BLaER1 treated with 17β-estradiol and CSF1 and Interleukin-3, amounts not matched to agents 10 nM and 100 nM (cell line): Measurements from ENCODE around the gene TMEM109.

ENCODE experiments used
- H3K27ac ChIP-seq, 11 experiments: shearing (Covaris generic); formaldehyde crosslinking; 2 replicates each; pipeline ENCODE4 v1.8.1; 2022
- H3K27me3 ChIP-seq, 11 experiments: shearing (Covaris generic); formaldehyde crosslinking; 2 replicates each; pipeline ENCODE4 v1.8.1; 2022
- H3K36me3 ChIP-seq, 11 experiments: shearing (Covaris generic); formaldehyde crosslinking; 2 replicates each; pipeline ENCODE4 v1.8.1; 2022
- H3K4me1 ChIP-seq, 10 experiments: shearing (Covaris generic); formaldehyde crosslinking; 2 replicates each; pipeline ENCODE4 v1.8.1; 2022
- H3K4me2 ChIP-seq, 11 experiments: shearing (Covaris generic); formaldehyde crosslinking; 2 replicates each; pipeline ENCODE4 v1.8.1; 2022
- H3K4me3 ChIP-seq, 10 experiments: shearing (Covaris generic); formaldehyde crosslinking; 2 replicates each; pipeline ENCODE4 v1.8.1; 2022
- H3K9ac ChIP-seq, 11 experiments: shearing (Covaris generic); formaldehyde crosslinking; 2 replicates each; pipeline ENCODE4 v1.8.1; 2022
- H3K9me3 ChIP-seq, 11 experiments: shearing (Covaris generic); formaldehyde crosslinking; replicated peaks in 1 of 11; 2 replicates each; pipeline ENCODE4 v1.8.1; 2022
- H4K20me1 ChIP-seq, 11 experiments: shearing (Covaris generic); formaldehyde crosslinking; 2 replicates each; pipeline ENCODE4 v1.8.1; 2022
- Cebpa-rat ChIP-seq, 11 experiments: shearing (Covaris generic); IDR thresholded peaks; 2 replicates each; pipeline ENCODE4 v1.8.1; 2022

TMEM109 gene

DNA sequence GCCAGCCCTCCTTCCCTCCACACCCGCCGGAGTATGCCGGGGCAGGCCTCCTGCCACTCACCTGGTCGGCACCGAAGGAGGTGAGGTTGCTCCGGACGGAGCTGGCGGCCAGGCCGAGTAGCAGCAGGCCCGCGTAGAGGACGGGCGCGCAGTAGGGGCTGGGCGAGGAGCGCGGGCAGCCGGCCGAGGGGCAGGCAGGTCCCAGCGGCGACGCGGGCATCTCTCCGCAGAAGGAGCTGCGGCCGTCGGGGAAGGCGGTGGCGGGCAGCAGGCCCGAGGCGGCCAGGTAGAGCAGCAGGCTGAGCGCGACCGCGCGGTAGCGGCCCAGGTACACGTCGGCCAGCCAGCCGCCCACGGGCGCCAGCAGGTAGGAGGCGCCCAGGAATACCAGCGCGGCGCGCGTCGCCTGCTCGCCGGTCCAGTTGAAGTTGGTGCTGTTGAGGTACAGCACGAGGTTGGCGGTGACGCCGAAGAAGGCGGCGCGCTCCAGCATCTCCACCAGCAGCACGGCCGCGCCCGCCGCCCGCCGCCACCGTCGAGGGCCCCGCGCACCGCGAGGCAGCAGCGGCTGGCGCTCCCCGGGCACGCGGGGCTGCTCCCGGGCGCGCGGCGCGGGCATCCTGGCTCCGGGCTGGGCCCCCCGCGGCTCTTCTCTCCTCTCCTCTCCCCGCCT is 37.1 kb downstream of the TMEM109 start:
- H3K27ac ChIP-seq = peak overlapping the region; percentile 78 to 96 (median 90)
- H3K36me3 ChIP-seq = peaks cover 0 to 35% (median 7%) of the 10 kb centered on the region in 11 experiments; a peak in 11 of 22 replicates
- peak overlapping the region; percentile 85 to 100 (median 94) for H3K4me2 ChIP-seq
- peak overlapping the region; percentile 66 to 97 (median 83) for H3K9ac ChIP-seq
- H3K27me3 ChIP-seq = no peaks in the 10 kb centered on the region
- no peak for TF ChIP-seq Cebpa-rat (IDR thresholded peaks at IDR 0.05)
- peak overlapping the region; percentile 35 to 99 (median 58); a peak in 19 of 20 replicates for H3K4me3 ChIP-seq
- peaks cover 0 to 51% (median 0%) of the 10 kb centered on the region in 11 experiments; a peak in 9 of 22 replicates for H4K20me1 ChIP-seq
- H3K9me3 ChIP-seq = no peaks in the 10 kb centered on the region
- peaks cover 46 to 85% (median 61%) of the 10 kb centered on the region in 10 experiments for H3K4me1 ChIP-seq

DNA sequence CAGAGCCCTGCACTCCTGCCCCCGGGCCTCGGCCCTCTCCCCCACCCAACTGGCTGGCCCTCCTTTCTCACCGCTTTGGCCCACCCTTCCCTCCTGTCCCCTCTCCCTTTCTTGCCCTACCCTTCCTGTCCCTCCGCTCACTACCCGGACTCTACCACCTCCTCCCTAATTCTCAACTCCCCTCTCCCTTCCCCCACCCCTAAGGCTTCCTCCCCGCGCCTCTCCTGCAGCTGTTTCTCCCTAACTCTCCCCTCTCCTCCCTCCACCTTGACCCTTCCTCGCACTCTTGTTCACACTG is 37.6 kb downstream of the TMEM109 start:
- Histone ChIP-seq H3K27ac (peak overlapping the region; percentile 78 to 96 (median 90)), H3K4me1 (peaks cover 46 to 84% (median 61%) of the 10 kb centered on the region in 10 experiments), H4K20me1 (peaks cover 0 to 47% (median 0%) of the 10 kb centered on the region in 11 experiments; a peak in 9 of 22 replicates), H3K4me2 (peak overlapping the region; percentile 85 to 100 (median 94)), H3K4me3 (peak overlapping the region; percentile 35 to 99 (median 58)), H3K36me3 (peaks cover 0 to 30% (median 2%) of the 10 kb centered on the region in 11 experiments; a peak in 11 of 22 replicates), H3K27me3 (no peaks in the 10 kb centered on the region), H3K9me3 (no peaks in the 10 kb centered on the region), H3K9ac (peak overlapping the region; percentile 66 to 97 (median 83))
- no peak for TF ChIP-seq Cebpa-rat (IDR thresholded peaks at IDR 0.05)

DNA sequence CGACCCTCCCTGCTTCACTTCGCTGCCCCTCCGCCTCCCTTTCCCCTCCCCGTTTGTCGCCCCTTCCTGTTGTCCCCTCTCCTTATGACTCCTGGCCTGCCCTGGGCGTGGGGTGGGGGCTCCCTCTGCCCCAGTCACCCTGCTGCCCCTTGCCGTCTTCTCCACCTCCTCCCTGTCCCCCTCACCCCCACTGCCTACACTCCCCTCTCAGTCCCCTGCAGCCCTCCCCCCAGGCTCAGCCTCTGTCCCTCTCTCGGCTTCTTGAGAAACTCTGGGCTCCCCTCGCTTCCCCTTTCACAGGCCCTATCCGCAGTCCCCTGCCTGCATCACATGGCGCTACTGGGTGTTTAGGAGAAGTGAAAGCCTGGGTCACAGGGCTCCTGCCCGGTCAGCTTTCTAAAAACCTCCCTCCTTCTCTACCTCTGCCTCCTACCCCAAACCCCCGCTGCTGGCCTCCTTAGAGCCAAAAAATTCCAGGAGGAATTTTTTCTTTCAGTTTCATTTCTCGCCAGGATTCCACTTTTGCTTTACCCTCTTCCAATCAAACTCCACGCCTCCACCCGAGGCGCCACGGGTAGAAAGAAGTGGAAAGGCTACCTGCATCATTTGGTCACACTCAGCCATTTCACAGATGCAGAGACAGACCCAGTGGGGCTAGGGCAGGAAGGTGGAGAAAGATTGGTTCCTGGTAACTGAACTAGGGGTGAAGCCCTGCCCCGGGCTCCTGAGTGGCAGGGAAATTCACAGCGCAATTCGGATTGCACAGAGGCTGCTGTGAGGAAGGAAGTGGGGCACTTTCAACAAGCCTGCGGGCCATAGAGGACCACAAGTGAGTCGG is 38.2 kb downstream of the TMEM109 start, which contains the start of gene SLC15A3:
Gene SLC15A3, minus strand, starts transcription at position 273 of the 838 bp plus-strand sequence. CDS start 625 bp downstream, outside the sequence.
- peaks cover 0 to 41% (median 0%) of the 10 kb centered on the region in 11 experiments; a peak in 8 of 22 replicates for H4K20me1 ChIP-seq
- H3K36me3 ChIP-seq = peaks cover 0 to 26% (median 0%) of the 10 kb centered on the region in 11 experiments; a peak in 6 of 22 replicates
- peak within 1 kb of the TSS; percentile 66 to 97 (median 83) for H3K9ac ChIP-seq
- H3K4me3 ChIP-seq = peak within 1 kb of the TSS; percentile 35 to 99 (median 58)
- peaks cover 46 to 81% (median 61%) of the 10 kb centered on the region in 10 experiments for H3K4me1 ChIP-seq
- peak within 1 kb of the TSS; percentile 78 to 96 (median 90) for H3K27ac ChIP-seq
- no peaks in the 10 kb centered on the region for H3K9me3 ChIP-seq
- H3K27me3 ChIP-seq = no peaks in the 10 kb centered on the region
- peak within 1 kb of the TSS; percentile 85 to 100 (median 94) for H3K4me2 ChIP-seq
- peak in 8 of 11 experiments; percentile 15 to 80 (median 54); a peak in 8 of 22 replicates for TF ChIP-seq Cebpa-rat (IDR thresholded peaks at IDR 0.05)

DNA sequence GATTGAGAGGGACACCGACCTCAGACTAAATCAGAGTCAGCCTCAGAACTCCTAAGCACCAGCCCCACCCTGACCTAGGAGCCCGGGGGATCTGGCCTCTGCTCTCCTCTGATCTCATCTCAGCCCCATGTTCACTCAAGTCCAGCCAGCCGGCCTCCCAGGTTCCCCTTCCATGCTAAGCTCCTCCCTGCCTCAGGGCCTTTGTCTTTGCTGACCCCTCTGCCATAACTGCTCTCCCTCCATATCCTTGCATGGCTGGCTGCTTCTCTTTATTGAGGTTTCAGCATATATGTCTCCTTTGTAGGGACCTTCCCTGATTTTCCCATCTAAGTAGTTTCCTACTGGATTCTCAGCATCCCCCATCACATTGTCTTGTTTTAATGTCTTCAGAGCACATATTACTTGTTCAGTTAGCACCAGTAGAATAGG is 38.8 kb downstream of the TMEM109 start:
- Histone ChIP-seq H3K9ac (peak overlapping the region; percentile 66 to 97 (median 83)), H3K27me3 (no peaks in the 10 kb centered on the region), H3K4me1 (peaks cover 46 to 76% (median 60%) of the 10 kb centered on the region in 10 experiments), H3K9me3 (no peaks in the 10 kb centered on the region), H3K36me3 (peaks cover 0 to 20% (median 0%) of the 10 kb centered on the region in 11 experiments; a peak in 6 of 22 replicates), H3K27ac (peak overlapping the region; percentile 78 to 96 (median 90)), H4K20me1 (peaks cover 0 to 35% (median 0%) of the 10 kb centered on the region in 11 experiments; a peak in 8 of 22 replicates), H3K4me2 (peak overlapping the region; percentile 85 to 100 (median 94)), H3K4me3 (peak overlapping the region in 8 of 10 experiments; percentile 35 to 99 (median 66); a peak in 12 of 20 replicates)
- no peak; a peak in 1 of 22 replicates for TF ChIP-seq Cebpa-rat (IDR thresholded peaks at IDR 0.05)

DNA sequence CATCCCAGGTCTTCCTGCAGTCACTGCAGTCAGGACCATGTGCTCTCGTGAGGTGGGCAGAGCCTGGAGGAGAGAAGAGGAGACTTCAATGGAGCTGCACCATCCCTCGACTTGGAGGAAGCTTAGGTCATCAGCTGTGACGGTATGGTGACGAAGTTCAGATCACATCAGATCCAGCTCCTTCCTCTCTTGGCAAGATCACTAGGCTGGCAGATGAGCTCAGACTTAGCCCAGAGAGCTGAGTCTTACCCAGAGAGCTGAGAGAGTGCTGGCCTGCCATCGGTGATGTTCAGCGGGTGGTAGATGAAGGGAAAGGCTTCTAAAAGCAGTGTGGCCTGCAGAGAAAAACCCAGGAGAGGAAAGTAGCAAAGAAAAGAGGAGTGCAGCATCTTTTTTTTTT is 39.8 kb downstream of the TMEM109 start:
- Histone ChIP-seq H4K20me1 (peaks cover 0 to 24% (median 0%) of the 10 kb centered on the region in 11 experiments; a peak in 8 of 22 replicates), H3K27ac (peak overlapping the region in 10 of 11 experiments; percentile 78 to 96 (median 91); a peak in 15 of 22 replicates), H3K4me3 (no peak overlapping the region), H3K36me3 (peaks cover 0 to 11% (median 0%) of the 10 kb centered on the region in 11 experiments; a peak in 4 of 22 replicates), H3K9me3 (no peaks in the 10 kb centered on the region), H3K4me2 (peak overlapping the region; percentile 85 to 100 (median 94)), H3K9ac (peak overlapping the region in 5 of 11 experiments; percentile 4 to 97 (median 13); a peak in 5 of 22 replicates), H3K4me1 (peaks cover 54 to 71% (median 61%) of the 10 kb centered on the region in 10 experiments), H3K27me3 (no peaks in the 10 kb centered on the region)
- no peak for TF ChIP-seq Cebpa-rat (IDR thresholded peaks at IDR 0.05)

DNA sequence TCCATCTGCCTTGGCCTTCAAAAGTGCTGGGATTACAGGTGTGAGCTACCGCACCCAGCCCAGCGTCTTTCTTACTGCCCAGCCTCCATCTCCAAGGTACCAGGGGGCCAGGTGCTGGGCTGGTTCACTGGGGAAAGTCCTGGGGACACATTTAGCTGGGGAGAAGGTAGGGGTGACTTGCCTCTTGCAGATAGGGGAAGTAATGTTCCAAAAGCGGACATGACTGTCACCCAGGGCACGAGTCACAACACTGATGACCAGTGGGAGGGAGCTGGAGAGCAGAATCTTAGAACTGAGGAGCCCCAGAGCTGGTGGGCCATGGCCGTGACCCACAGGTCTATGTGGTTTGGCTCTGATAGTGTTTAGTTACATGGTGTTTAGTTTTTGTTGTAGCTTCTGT is 40.5 kb downstream of the TMEM109 start:
- peaks cover 47 to 73% (median 65%) of the 10 kb centered on the region in 10 experiments for H3K4me1 ChIP-seq
- H3K4me2 ChIP-seq = peak overlapping the region in 6 of 11 experiments; percentile 31 to 100 (median 93); a peak in 11 of 22 replicates
- TF ChIP-seq Cebpa-rat (IDR thresholded peaks at IDR 0.05) = no peak
- peaks cover 0 to 18% (median 0%) of the 10 kb centered on the region in 11 experiments; a peak in 6 of 22 replicates for H4K20me1 ChIP-seq
- H3K27me3 ChIP-seq = no peaks in the 10 kb centered on the region
- H3K4me3 ChIP-seq = no peak overlapping the region
- no peaks in the 10 kb centered on the region for H3K9me3 ChIP-seq
- peak overlapping the region in 3 of 11 experiments; percentile 14 to 97 (median 94); a peak in 6 of 22 replicates for H3K9ac ChIP-seq
- peak overlapping the region in 4 of 11 experiments; percentile 84 to 95 (median 92); a peak in 7 of 22 replicates for H3K27ac ChIP-seq
- peaks cover 0 to 8% (median 0%) of the 10 kb centered on the region in 11 experiments; a peak in 2 of 22 replicates for H3K36me3 ChIP-seq

DNA sequence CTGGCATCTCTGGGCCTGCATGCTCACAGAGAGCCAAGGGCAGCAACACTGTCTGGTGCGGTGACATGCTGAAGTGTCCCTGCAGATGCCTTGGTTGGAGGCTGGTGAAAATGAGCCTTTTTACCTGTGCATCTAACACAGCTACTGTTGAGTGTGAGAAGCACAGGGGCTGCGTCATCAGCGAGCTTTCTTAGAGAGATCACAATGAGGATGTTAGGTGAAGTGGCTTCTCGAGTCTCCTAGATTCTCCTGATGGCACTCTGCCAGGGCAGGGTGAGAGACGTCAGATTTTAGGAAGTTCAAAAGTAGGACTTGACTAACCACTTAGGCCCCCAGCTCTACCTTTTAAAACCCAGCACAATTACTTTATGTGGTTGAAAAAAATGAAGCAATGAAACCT is 41.6 kb downstream of the TMEM109 start:
- H3K9me3 ChIP-seq = 0 out of 22 replicates have a peak, but pooled peaks cover 0 to 4% (median 0%) of the 10 kb centered on the region in 11 experiments
- no peak overlapping the region for H3K9ac ChIP-seq
- peaks cover 0 to 5% (median 0%) of the 10 kb centered on the region in 11 experiments; a peak in 1 of 22 replicates for H3K36me3 ChIP-seq
- H3K4me1 ChIP-seq = peaks cover 42 to 72% (median 65%) of the 10 kb centered on the region in 10 experiments
- H3K4me2 ChIP-seq = peak overlapping the region in 5 of 11 experiments; percentile 5 to 100 (median 78); a peak in 8 of 22 replicates
- no peaks in the 10 kb centered on the region for H3K27me3 ChIP-seq
- peaks cover 0 to 6% (median 0%) of the 10 kb centered on the region in 11 experiments; a peak in 5 of 22 replicates for H4K20me1 ChIP-seq
- TF ChIP-seq Cebpa-rat (IDR thresholded peaks at IDR 0.05) = no peak
- H3K27ac ChIP-seq = no peak overlapping the region
- H3K4me3 ChIP-seq = no peak overlapping the region

DNA sequence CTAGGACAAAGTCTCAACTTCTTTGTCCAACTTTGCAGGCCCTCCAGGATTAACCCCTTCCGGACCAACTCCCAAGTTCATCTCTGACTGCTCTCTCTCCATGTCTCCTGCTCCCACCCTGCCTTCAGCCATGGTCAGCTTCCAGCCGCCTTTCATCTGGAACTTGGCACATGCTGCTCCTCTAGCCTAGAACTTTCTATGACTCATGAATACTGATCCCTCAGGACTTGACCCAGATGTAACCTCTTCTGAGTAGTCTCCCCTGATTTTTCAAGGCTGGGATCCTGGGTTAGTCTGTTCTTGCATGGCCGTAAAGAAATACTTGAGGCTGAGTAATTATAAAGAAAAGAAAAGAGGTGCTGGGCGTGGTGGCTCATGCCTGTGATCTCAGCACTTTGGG is 43.2 kb downstream of the TMEM109 start:
- H3K4me2 ChIP-seq = no peak overlapping the region
- no peak for TF ChIP-seq Cebpa-rat (IDR thresholded peaks at IDR 0.05)
- H3K4me3 ChIP-seq = no peak overlapping the region
- H3K9me3 ChIP-seq = 0 out of 22 replicates have a peak, but pooled peaks cover 0 to 6% (median 0%) of the 10 kb centered on the region in 11 experiments
- no peak overlapping the region for H3K9ac ChIP-seq
- H3K4me1 ChIP-seq = peaks cover 42 to 63% (median 50%) of the 10 kb centered on the region in 10 experiments
- no peaks in the 10 kb centered on the region for H3K27me3 ChIP-seq
- no peak overlapping the region for H3K27ac ChIP-seq
- H4K20me1 ChIP-seq = no peaks in the 10 kb centered on the region
- H3K36me3 ChIP-seq = no peaks in the 10 kb centered on the region
